Ishikawa (cell line): ENCODE data around the gene TFF3.

Experiments used
- CEBPB ChIP-seq: IDR thresholded peaks from 2 replicates; pipeline ENCODE4 v1.6.1; 2012
- CREB1 ChIP-seq: IDR thresholded peaks from 2 replicates; pipeline ENCODE4 v1.6.1; 2012; ENCODE audit warnings: low read depth
- EGR1 ChIP-seq: IDR thresholded peaks from 2 replicates; pipeline ENCODE4 v1.6.1; 2012
- EP300 ChIP-seq: IDR thresholded peaks from 2 replicates; pipeline ENCODE4 v1.6.1; 2012; ENCODE audit warnings: borderline replicate concordance
- FOXM1 ChIP-seq: IDR thresholded peaks from 2 replicates; pipeline ENCODE4 v1.6.1; 2012; ENCODE audit warnings: low read depth, borderline replicate concordance
- NFIC ChIP-seq: IDR thresholded peaks from 2 replicates; pipeline ENCODE4 v1.6.1; 2012
- RAD21 ChIP-seq: IDR thresholded peaks from 2 replicates; pipeline ENCODE4 v1.6.1; 2012; ENCODE audit warnings: low read depth
- TAF1 ChIP-seq: IDR thresholded peaks from 2 replicates; pipeline ENCODE4 v1.6.1; 2012; ENCODE audit warnings: low read depth, mild to moderate bottlenecking
- TCF12 ChIP-seq: IDR thresholded peaks from 2 replicates; pipeline ENCODE4 v1.6.1; 2012; ENCODE audit warnings: low read depth
- TEAD4 ChIP-seq: IDR thresholded peaks from 2 replicates; pipeline ENCODE4 v1.6.1; 2012
- YY1 ChIP-seq: IDR thresholded peaks from 2 replicates; pipeline ENCODE4 v1.6.1; 2012; ENCODE audit warnings: low read depth
- ZBTB7A ChIP-seq: IDR thresholded peaks from 2 replicates; pipeline ENCODE4 v1.6.1; 2012; ENCODE audit warnings: low read depth
- TF ChIP-seq, protein P1 (sequence below): IDR thresholded peaks from 2 replicates; pipeline ENCODE4 v1.6.1; 2012
- TF ChIP-seq, protein P2 (sequence below): IDR thresholded peaks from 2 replicates; pipeline ENCODE4 v1.6.1; 2012; ENCODE audit warnings: low read depth, mild to moderate bottlenecking
- TF ChIP-seq, protein P3 (sequence below): IDR thresholded peaks from 2 replicates; pipeline ENCODE4 v1.6.1; 2012

TFF3 gene

DNA sequence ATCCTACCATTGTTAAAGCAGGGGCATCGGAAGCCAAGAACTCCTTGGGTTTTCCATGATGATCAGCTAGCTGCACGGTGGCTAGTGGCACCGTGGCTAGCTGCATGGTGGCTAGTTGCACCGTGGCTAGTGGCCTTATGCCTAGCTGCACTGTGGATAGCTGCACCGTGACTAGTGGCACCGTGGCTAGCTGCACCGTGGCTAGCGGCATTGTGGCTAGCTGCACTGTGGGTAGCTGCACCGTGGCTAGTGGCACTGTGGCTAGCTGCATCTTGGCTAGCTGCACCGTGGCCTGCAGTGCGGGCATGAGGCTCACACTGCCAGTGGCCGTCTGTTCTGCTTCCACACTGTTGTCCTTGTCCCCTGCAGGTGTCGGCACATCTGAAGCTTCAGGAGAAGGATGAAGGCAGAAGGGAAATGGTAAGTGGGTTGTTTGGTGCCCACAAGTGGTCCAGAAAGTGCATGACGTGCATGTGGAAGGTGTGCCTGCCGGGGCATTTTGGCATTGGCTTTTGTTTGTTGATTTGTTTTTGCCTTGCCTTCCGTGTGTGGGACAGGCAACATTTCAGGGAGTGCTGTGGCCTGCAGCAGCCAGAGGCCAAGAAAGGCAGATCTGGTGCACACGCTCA is 38.6 kb downstream of the TFF3 start:
- TF ChIP-seq EP300 (no peak), RAD21 (no peak), YY1 (no peak), FOXM1 (no peak), CREB1 (no peak), TEAD4 (no peak), TAF1 (no peak), CEBPB (no peak), TCF12 (no peak), NFIC (no peak), EGR1 (no peak)
- TF ChIP-seq, protein P1, sequence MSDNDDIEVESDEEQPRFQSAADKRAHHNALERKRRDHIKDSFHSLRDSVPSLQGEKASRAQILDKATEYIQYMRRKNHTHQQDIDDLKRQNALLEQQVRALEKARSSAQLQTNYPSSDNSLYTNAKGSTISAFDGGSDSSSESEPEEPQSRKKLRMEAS = no peak
- TF ChIP-seq, protein P2, sequence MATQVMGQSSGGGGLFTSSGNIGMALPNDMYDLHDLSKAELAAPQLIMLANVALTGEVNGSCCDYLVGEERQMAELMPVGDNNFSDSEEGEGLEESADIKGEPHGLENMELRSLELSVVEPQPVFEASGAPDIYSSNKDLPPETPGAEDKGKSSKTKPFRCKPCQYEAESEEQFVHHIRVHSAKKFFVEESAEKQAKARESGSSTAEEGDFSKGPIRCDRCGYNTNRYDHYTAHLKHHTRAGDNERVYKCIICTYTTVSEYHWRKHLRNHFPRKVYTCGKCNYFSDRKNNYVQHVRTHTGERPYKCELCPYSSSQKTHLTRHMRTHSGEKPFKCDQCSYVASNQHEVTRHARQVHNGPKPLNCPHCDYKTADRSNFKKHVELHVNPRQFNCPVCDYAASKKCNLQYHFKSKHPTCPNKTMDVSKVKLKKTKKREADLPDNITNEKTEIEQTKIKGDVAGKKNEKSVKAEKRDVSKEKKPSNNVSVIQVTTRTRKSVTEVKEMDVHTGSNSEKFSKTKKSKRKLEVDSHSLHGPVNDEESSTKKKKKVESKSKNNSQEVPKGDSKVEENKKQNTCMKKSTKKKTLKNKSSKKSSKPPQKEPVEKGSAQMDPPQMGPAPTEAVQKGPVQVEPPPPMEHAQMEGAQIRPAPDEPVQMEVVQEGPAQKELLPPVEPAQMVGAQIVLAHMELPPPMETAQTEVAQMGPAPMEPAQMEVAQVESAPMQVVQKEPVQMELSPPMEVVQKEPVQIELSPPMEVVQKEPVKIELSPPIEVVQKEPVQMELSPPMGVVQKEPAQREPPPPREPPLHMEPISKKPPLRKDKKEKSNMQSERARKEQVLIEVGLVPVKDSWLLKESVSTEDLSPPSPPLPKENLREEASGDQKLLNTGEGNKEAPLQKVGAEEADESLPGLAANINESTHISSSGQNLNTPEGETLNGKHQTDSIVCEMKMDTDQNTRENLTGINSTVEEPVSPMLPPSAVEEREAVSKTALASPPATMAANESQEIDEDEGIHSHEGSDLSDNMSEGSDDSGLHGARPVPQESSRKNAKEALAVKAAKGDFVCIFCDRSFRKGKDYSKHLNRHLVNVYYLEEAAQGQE = no peak

DNA sequence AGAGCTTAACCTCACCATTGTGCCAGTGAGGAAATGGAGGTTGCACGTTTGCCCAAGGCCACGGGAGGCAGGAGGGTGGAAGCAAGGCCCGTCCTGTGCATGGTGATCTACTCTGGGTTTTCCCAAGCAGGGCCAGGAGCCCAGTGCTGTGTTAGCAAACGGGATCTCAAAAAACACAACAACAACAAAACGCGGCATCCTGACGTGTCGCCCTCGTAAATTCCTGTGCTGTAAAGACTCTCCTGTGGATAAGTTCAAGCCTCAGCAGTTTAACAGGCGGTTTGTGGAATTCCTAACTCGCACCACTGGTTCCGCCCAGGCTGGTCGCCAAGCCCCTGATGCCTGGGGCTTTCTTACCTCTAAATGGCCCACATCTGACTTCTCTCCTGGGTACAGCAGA is 39.1 kb downstream of the TFF3 start:
- TF ChIP-seq, protein P1 = no peak
- TF ChIP-seq TAF1 (no peak), EP300 (no peak), TCF12 (no peak), NFIC (no peak), EGR1 (no peak), TEAD4 (no peak; the same call in 1 of the 2 replicates), CREB1 (no peak), YY1 (no peak), RAD21 (no peak), ZBTB7A (no peak), FOXM1 (no peak)
- TF ChIP-seq, protein P3, sequence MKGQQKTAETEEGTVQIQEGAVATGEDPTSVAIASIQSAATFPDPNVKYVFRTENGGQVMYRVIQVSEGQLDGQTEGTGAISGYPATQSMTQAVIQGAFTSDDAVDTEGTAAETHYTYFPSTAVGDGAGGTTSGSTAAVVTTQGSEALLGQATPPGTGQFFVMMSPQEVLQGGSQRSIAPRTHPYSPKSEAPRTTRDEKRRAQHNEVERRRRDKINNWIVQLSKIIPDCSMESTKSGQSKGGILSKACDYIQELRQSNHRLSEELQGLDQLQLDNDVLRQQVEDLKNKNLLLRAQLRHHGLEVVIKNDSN = no peak
- TF ChIP-seq, protein P2 = no peak

DNA sequence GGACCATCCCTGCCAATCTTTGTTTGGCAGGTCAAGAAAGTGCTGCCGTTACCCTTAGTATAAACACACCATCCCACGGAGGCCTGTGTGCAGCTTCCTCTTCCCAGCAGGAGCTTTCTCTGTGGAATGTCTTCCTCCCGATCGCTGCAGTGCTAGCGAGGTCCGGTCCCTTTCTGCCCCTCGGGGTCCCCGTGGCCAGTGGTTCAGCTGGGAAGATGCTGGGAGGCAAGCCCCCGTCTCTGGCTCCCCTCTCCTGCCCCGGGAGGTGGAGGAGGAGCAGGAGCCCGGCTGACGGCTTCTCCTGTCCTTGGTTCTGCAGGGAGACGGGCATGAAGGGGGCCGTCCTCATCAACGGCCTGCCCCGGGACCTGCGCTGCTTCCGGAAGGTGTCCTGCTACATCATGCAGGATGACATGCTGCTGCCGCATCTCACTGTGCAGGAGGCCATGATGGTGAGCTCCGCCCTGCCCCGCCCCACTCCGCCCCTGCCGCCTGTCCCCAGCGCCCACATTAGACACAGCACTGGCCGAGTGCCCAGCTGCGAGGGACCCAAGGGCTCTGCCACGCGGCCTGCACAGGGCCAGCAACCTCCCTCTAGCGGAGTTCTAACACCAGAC is 42.1 kb downstream of the TFF3 start:
- TF ChIP-seq EP300 (no peak), TCF12 (no peak), RAD21 (no peak), TAF1 (no peak), TEAD4 (no peak)
- TF ChIP-seq, protein P2 = no peak
- TF ChIP-seq, protein P3 = no peak

DNA sequence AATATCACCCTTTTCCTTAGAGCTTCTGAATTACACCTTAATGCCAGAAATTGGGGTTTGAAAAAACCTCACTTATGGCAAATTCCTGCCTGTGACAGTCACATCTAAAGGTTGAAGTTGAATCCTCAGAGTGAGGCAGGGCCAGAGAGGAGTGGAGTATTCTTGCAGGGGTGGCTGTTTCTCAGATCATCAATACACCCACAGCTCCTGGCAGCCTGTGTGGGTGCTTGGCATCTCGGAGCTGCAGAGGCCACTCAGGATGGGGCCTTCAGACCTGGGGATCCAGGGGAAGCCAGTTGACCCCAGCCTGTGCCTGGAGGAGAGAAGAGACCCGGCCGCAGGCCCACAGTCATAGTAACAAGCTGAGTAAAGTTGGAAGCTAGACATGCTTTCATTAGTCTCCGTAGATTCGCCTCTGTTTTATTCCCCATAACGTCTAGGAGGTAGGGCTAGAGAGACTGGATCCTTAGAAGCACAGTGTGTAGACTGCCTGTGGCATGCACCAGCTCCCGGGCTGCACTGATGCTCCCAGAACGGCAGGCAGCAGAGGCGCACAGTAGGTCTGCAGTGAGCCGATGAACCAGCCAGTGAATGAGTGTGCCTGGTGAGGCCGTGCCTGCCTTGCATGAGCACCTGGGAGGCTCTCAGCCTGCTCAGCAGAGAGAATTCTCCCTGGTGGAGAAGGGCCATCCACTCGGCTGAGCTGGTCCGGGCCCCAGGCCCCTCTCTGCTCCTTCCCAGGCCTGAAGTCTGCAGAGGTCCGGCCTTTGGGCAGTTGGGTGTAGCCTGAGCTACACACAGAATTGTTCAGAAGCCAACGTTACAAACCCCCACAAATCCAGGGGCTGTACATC is 42.9 kb downstream of the TFF3 start:
- no peak for TF ChIP-seq ZBTB7A
